GM18517 (cell line): ENCODE measurements around the gene PSMA7.

ENCODE experiments used
- ATAC-seq: cut with Tn5 transposase; IDR thresholded peaks from one replicate; pipeline ENCODE4 v1.9.1; 2021; ENCODE audit warnings: mild to moderate bottlenecking, moderate library complexity; ENCODE audit not compliant: unreplicated experiment

The PSMA7 gene

DNA sequence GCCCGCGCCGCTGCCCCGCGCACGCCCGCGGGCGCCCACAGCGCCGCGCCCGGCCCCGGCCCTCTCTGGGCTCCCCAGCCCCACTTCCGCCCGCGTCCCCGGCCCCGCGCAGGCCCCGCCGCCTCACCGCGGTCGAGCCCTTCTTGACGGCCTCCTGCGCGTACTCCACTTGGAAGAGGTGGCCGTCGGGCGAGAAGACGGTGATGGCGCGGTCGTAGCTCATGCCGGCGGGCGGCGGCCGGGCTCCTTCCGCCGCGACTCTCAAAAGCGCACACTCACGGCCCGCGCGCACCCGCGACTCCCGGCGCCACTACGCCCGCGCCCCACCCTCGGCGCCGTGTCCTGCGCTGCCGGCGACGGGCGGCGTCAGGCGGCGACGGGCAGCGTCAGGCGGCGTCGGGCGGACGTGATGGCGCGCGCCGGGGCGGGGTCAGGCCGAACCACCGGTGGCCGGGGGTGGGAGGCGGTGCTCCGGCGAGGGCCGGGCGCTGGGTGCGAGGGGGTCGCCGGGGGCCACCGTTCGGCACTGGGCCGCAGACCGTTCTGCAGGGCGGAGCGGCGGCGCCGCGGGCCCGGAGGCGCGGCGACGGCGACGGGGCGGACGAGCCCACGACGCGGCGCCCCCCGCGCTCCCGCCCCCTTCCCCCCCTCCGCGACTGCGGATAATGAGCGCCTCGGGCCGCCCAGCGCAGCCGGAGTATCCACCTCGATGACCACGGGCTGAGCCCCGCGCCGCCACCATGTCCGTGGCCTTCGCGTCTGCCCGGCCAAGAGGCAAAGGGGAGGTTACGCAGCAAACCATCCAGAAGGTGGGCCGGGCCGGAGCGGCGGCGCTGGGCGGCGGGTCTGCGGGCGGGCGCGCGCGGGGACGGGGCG, at the start of gene PSMA7, which contains the start of gene SS18L1:
PSMA7 (minus strand) TSS at position 314 of the 876 bp plus-strand sequence; CDS start at position 223, 91 bp downstream.
SS18L1 (plus strand) TSS at position 689 of the 876 bp plus-strand sequence; CDS start at position 741, 52 bp downstream.
- ATAC-seq, result peak; percentile 58

DNA sequence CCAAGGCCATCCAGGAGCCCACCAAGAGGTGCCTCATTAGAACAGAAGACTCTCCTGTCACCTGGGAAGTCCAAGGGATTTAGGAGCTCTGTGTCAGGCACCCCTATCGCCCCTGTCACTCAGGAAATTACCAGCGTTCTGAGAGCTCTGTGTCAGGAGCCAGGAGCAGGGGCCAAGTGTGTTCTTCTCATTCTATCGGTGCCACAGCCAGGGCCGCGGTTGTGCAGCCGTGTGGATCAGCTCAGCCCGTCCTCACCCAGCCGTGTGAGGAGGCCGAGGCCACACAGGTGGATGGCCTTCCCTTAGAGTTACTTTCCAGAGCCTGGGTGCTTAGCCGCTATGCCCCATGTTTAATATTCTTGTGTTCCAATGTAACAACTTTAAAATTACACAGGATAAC, 49.4 kb upstream of the PSMA7 start:
- ATAC-seq, result no peak

DNA sequence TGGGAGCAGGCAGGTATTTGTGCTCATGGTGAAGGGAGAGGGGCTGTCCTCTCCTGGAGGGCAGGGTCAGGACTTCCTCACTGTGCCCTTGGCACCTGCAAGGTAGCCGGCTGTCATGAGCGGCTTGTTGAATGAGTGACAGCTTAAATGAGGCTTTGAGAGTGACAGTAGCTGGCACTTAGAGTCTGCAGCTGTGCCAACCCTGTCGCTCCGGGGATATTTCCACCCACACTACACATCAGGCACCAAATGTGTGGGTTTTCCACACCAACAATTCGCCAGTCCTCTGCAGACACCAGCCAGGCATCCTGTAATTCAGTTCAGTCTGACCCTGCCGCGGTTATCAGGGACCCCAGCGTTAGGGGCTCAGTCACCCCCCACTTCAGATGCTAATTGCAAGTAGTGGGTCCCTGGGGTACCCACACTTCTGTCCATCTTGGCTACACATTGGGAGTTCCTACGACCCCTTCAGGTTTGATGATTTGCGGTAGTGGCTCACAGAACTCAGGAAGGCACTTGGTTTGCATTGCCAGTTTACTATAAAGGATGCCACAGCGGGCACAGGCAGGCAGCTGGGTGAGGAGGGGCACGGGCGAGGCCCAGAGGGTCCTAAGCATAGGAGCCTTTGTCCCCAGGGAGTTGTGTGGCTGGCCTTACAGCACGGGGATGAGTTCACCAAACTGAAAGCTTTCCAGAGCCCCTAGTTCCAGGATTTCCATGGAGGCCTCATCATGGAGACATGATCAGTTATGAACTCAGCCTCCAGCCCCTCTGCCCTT, 48.8 kb upstream of the PSMA7 start:
- ATAC-seq, result no peak

DNA sequence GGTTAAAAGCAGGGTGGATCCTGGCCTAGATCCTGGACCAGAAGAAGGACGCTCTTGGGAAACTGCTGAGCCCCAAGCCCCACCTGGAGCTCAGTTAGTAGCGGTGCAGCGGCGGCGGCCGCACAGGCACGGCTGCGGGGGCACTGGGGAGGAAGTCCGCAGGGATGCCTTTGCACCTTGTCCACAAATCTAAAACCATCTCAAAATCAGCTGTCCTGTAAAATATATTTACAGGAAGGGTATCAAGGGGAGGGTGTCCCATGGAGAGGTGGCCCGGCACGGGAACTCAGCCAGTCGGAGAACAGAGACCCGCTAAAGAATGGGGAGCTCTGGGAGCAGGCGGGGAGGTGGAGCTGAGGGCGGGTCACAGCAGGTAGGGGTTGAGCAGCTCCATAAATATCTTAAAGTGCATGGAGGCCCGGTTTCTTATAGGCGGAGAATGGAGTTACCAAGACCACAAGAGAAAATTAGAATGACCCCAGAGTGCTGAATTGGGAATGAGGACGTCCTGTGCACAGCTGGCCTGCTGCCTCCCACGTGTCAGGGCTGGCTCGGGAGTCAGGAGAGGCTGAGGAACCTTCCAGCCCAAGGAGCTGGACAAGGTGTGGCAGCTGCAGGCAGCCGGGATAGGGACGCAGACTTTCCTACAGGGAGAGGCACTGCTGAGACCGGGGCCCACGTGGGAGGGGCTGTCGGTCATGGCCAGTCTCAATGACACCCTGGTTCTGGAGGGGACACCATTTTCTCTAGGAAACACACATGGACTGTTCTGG, 47.6 kb upstream of the PSMA7 start:
- ATAC-seq, result no peak

DNA sequence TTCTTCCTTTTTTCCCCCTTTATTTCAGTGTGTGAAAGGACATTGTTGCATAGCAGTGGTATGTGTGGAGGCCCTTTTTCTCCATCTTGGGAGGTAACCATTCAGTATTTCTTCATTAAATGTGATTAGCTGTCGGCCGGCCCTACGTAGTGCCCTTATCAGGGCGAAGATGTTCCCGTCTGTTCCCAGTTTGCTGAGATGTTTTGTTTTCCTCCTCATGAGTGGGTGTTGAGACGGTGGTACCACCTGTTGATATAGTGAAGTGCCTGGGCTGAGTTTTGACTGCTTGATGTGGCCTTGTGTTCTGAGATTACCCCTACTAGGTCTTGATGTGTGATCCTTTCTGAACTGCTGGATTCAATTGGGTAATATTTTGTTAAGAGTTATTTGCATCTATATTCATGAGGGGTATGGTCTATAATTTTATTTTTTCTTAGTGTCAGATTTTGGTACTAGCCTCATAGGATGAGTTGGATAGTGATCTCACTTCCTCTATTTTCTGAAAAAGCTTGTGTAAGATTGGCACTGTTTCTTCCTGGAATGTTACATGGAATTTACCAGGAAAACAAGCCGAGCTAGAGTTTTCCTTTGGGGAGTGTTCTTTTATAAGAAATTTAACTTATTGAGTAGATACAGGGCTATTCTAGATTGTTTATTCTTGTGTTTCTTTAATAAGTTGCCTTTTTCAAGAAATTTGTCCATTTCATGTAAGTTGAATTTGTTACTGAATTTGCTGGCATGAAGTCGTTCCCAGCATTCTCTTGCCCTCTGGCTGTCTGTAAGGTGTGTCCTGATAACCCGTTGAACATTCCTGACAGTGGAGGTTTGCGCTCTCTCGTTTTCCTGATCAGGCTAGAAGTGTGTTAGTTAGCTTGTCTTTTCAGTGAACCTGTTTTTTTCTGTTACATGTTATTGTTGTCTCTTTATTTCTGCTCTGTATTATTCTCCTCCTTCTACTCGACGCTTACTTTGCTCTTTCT, 44.0 kb upstream of the PSMA7 start:
- ATAC-seq, result no peak

DNA sequence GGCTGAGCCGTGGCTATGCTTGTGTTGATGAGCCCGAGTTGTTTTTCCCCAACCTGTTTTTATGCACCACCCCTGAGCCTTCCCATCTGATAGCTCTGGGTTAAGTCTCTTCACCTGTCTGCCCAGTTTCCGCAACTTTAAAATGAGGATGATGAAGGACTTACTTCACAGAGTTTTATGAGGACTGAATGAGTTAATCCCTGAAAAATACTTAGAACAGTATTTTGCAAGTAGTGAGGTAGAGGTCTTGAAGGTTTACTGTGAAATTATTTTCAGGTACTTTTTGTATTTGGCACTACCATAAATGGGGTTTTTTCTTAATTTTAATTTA, 42.9 kb upstream of the PSMA7 start:
- ATAC-seq, result no peak

DNA sequence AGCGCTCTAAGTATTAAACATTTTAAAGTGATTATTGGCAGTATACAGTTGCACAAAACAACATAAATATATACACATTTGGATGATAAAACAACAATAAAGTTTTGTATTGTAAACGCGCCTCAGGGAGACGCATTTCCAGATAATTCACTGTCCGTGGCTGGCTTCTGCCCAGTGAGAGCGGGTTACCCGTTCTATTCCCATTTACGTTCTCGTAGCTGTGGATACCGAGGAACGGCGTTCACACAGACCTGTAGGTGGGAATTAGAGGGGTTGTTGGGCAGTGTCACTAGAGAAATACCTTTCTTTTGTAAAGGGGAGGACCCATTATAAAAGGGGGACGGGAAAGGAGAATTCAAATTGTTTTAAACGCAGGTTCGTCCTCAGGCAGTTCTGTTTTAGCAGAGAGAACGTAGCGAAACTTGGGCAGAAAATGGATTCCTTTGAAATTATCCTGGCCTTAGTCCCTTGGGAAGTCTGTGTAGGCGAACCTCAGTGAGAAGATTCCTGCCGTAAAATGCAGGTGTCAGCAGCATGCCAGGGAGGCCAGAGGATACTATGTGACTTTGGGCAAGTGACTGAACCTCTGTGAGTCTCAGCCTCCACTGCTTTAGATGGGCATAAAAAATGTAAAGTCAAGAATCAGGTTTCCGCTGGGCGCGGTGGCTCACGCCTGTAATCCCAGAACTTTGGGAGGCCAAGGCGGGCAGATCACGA, 40.4 kb upstream of the PSMA7 start:
- ATAC-seq, result peak; percentile 5

DNA sequence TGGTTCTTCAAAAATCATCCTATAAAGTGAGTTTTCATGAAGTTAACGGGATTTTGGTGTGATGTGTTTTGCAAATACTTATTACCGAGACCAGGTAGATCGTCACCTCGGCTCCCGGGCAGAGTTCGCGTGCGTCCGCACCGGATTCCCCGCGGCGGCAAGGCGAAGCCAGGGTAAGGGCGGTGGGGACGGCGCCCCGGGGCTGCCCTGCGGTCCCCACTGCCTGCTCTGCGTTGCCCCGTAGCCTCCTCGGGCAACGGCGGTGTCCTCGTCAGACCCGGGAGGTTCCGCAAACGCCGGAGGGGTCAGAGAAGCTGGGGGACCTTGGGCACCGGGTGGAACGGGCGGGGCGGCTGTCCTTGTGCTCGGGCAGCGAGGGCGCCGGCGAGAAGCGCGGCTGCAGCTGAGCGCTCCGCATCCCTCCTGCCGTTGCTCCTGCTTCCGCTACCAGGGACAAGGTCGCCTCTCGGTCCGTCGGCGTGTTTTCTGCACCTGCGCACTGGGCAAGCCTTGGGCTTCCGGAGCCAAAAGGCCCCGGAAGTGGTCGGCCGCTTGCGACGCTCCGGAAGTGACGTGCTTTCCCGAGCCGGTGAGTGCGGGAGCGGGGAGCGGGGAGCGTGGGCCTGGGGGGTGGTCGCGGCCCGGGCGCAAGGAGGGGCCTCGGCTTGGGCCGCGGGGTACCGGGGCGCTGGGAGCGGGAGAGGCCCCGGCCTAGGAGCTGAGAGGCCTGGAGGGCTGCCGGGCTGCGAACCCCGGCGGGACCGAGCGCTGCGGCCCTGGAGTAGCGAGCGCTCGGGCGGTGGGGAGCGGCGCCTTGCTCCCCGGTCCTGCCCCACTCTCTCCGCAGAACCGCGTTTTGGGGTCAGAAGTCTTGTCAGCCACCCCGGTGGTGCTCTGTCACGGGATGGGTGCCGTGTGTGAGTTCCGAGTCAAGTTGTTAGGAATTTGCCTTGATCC, 39.6 kb upstream of the PSMA7 start, which contains the start of gene MTG2:
MTG2 (plus strand) TSS at position 560 of the 957 bp plus-strand sequence. CDS start 10,393 bp downstream, outside the sequence.
- peak; percentile 83 for ATAC-seq

DNA sequence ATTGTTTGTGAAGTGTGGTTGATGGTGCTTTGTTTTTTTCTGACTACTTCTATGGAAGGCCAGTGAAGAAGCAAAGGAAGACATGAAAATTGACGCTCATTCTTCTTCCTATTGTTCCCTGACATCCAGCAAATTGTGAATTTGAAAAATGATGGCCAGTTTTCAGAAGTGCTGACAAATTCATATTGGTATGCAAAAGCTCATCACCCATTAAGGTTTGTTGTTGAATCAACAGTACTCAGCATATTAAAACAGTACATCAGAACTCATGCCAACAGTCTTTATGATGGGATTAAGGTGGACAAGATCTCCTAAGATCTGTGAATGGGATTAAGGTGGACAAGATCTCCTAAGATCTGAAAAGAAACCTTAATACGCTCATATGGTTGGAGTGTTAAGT, 38.6 kb upstream of the PSMA7 start:
- ATAC-seq, result no peak

DNA sequence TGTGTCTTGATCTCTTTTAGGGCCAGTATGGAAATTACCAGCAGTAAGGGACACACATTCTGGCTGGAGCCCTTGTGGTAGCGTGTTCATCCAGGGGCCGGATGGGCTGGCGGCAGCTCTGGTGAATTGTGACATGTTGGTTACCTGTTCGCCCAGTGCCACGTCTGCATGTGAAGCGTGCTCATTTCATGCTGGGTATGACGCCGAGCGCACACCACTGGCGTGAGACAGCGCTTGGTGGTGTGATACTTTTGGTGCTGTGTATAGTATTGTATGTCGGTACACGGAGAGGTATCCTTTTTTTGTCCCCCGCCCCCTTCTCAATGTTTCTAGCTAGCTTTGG, 35.9 kb upstream of the PSMA7 start:
- no peak for ATAC-seq

DNA sequence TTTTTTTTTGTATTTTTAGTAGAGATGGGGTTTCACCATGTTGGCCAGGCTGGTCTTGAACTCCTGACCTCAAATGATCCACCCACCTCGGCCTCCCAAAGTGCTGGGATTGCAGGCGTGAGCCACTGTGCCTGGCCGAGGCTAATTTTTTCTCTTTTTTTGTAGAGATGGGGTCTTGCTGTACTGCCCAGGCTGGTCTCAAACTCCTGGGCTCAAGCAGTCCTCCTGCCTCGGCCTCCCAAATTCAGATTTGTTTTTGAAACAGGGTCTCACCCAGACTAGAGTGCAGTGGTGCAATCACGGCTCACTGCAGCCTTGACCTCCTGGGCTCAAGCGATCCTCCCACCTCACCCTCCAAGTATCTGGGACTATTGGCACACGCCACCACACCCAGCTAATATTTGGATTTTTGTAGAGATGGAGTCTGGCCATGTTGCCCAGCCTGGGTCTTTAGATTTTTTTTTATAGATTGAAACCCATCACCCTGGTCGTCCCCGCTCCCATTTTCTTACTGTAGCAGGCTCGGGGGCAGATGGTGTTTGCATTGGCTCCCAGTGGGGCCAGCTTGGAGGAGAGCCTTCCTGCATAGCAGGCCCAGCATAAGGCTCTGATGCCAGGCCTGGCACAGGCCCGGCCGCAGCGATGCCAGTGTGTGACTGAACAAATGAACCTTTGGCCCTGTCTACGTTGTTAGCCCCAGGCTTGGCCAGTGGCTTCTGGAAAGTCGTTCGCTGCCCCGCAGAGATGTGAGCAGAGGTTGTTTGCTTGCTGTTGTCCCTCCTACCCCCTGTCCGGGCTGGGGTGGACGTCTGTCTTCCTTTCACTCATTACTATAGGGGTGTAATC, 35.3 kb upstream of the PSMA7 start:
- ATAC-seq, result no peak

DNA sequence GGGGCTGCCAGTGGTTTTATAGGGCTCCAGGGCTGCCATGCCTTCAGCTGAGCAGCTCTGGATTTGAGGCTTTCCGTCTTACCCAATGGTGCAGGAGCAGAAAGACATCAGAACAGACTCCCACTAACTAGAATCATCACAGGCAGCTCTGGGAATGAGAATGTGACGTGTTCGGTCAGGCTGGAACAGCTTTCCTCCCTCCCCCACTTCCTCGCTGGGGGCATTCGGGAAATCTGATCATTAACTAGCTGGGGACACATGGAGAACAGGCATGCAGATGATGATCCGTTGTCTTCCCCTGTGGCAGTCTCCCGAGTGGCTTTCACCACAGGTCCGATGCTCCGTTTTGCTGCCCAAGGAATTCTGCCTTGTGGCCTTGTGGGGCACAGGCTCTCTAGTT, 34.1 kb upstream of the PSMA7 start:
- no peak for ATAC-seq

DNA sequence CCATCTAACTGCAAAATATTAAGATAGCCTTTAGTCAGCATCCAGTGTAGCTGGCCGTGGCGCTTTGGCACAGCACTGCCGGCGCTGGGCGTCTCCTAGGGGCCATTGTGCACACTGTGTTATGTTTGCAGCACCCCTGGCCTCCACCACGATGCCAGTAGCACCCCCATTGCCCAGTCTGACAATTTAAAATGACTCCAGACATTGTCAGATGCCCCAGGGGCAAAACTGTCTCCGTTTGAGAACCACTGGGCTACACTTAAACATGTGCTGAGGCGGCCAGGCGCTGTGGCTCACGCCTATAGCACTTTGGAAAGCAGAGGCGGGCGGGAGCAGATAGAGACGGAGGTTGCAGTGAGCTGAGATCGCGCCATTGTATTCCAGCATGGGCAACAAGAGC, 33.7 kb upstream of the PSMA7 start:
- ATAC-seq, result no peak

DNA sequence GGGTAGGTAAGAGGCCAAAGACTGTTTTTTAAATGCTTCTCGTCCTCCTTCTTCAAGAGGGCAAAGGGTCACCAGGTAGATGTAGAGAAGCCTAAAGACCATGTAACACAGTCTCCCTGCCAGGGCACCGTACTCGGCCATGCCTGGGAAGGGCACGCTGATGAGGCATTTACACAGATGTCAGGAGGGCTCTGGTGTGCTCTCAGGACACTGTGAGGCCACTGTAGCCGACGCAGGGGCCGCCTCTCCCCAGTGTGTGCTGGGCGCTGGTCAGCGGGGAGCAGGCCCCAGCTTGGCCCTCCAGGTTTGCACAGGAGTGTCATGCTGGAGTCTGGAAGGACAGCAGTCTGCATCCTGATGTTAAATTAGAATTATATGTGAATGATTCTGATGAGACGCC, 32.5 kb upstream of the PSMA7 start:
- ATAC-seq, result no peak

DNA sequence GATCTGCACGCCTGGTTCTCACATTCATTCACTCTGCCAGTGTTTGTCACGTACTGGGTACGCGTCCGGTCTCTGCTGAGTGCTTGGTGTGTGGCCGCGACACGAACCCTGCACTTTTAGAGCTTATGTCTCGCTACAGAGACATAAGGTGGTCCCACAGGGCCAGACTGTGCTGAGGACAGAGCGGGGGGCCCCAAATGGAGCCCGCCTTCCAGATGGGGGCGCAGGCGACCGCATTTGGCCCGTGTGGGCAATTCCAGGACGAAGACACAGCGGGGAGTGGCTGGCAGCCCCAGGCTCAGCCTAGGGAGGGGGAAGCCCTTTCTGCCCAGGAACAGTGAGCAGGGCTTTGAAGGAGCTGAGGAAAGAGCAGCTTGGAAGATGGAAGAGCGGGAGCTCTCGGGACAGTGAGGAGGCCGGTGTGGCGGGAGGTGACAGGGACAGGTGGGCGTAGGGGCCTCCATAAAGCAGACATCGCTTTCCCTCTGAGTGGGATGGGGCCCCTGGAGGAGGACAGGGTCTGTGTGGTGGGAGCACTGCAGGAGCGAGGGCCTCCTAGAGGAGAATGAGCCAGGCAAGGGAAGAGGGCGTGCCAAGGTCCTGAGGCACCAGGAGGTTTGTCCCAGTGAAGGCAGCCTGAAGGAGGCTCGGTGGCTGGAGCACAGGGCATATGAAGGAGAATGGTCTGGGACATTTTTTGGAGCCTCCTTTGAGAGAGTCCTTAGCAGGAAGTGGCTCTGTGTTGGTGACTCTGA, 31.9 kb upstream of the PSMA7 start:
- ATAC-seq, result no peak

DNA sequence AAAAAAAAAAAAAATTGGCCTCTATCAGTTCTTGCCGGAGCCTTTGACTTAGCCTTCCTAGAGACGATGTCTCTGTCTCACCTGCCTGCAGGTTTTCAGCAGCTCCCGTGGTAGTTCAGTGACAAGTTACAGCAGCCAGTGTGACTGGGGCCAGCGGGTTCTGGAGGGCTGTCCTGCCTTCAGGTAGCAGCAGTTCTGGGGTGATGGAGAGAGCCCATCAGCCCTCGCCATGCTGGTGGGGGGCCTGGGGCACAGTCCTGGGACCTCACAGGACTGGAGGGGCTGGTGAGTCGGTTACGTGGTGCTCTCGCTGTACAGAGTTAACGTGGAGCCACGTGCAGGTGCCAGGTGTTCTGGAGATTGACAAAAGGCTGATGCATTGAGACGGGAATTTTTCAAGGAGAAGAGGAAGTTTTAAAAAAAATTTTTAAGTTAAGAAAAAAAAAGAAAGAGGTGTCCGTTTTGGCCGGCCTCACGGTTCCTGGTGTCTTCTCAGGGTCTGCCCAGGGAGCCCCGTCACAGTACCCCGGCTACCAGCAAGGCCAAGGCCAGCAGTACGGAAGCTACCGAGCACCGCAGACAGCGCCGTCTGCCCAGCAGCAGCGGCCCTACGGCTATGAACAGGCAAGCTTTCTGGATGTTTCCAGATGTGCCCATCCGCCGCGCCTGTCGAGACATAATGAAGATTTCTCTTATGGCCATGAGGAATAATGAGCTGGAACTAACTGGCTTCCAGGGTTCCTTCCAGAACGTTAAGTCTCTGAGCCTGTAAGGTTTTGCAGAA, 31.0 kb upstream of the PSMA7 start:
- no peak for ATAC-seq
